GM18951 (cell line): Measurements from ENCODE around the gene CYBA.

Experiments
- POLR2A ChIP-seq: IDR thresholded peaks from 4 replicates; pipeline ENCODE4 v1.6.1; 2011; ENCODE audit warnings: mild to moderate bottlenecking; ENCODE audit not compliant: insufficient read length, insufficient read depth; ENCODE audit errors: extremely low read depth
- in situ Hi-C: fragments of 300-500 bp; cut with MboI; formaldehyde crosslinking; loops from one replicate; pipeline ENCODE4 v1.12.0; 2022; ENCODE audit warnings: low sequenced_read_pairs, mixed read lengths, inconsistent platforms; ENCODE audit not compliant: unreplicated experiment

Gene CYBA

GRCh38 chr16:88619859-88620815 lies 30.7 kb downstream of the CYBA start:
- no peak for TF ChIP-seq POLR2A
- in situ Hi-C loops = no loop called here

GRCh38 chr16:88618956-88619667 lies 31.7 kb downstream of the CYBA start:
- no peak for TF ChIP-seq POLR2A
- in situ Hi-C loops = no loop called here

GRCh38 chr16:88618182-88618955 lies 32.5 kb downstream of the CYBA start:
- no peak for TF ChIP-seq POLR2A
- in situ Hi-C loops = no loop called here

GRCh38 chr16:88617268-88618031 lies 33.4 kb downstream of the CYBA start:
- TF ChIP-seq POLR2A = no peak
- in situ Hi-C loops = no loop called here

- no peak for TF ChIP-seq POLR2A
- in situ Hi-C loops = no loop called here
Measured at GRCh38 chr16:88616736-88617135, 34.1 kb downstream of the CYBA start.

GRCh38 chr16:88616320-88616719 lies 34.5 kb downstream of the CYBA start:
- in situ Hi-C loops = no loop called here
- no peak for TF ChIP-seq POLR2A

GRCh38 chr16:88614818-88615580 lies 35.9 kb downstream of the CYBA start:
- in situ Hi-C loops = no loop called here
- TF ChIP-seq POLR2A = no peak

GRCh38 chr16:88613911-88614817 lies 36.7 kb downstream of the CYBA start:
- in situ Hi-C loops = no loop called here

GRCh38 chr16:88613293-88613692 lies 37.6 kb downstream of the CYBA start:
- in situ Hi-C loops = no loop called here
- no peak for TF ChIP-seq POLR2A

More at GRCh38 chr16:88613911-88614817, 36.7 kb downstream of the CYBA start:
- TF ChIP-seq POLR2A = no peak

GRCh38 chr16:88610909-88611812 lies 39.7 kb downstream of the CYBA start:
- in situ Hi-C loops = no loop called here
- TF ChIP-seq POLR2A = no peak
